SK-N-SH (cell line): ENCODE results near the gene KNL1.

Source experiments
- CHD2 ChIP-seq: fragments of 150-350 bp; IDR thresholded peaks from 2 replicates; pipeline ENCODE4 v1.6.1; 2018; ENCODE audit warnings: low read length; ENCODE audit not compliant: partially characterized antibody
- CTCF ChIP-seq: fragments of 200-600 bp; sonication (generic); IDR thresholded peaks from 2 replicates; pipeline ENCODE4 v1.6.1; 2017; ENCODE audit warnings: antibody characterized with exemption, mild to moderate bottlenecking, moderate library complexity
- EP300 ChIP-seq, 2 experiments: IDR thresholded peaks; 2 replicates each; pipeline versions ENCODE4 v1.4.0 to v1.6.1; 2012; ENCODE audit warnings: borderline replicate concordance in 1 of 2, low read depth in 1 of 2, low read length in 1 of 2
- EZH2phosphoT487 ChIP-seq: fragments of 200-600 bp; sonication (generic); IDR thresholded peaks from 2 replicates; pipeline ENCODE4 v1.6.1; 2017; ENCODE audit warnings: low read depth, mixed run types, mild to moderate bottlenecking, antibody characterized with exemption, moderate library complexity, borderline replicate concordance
- FOXJ3 ChIP-seq: sonication (generic); formaldehyde crosslinking; IDR thresholded peaks from 2 replicates; pipeline ENCODE4 v1.5.1; 2020; ENCODE audit warnings: mild to moderate bottlenecking, missing genetic modification reagents
- FOXM1 ChIP-seq: IDR thresholded peaks from 2 replicates; pipeline ENCODE4 v1.4.0; 2012; ENCODE audit warnings: low read depth, mild to moderate bottlenecking
- JUND ChIP-seq: IDR thresholded peaks from 2 replicates; pipeline ENCODE4 v1.4.0; 2012
- MAX ChIP-seq: IDR thresholded peaks from 2 replicates; pipeline ENCODE4 v1.4.0; 2012; ENCODE audit warnings: low read depth
- POLR2AphosphoS5 ChIP-seq: IDR thresholded peaks from 2 replicates; pipeline ENCODE4 v1.6.1; 2012; ENCODE audit warnings: low read depth, low read length
- RAD21 ChIP-seq: IDR thresholded peaks from 2 replicates; pipeline ENCODE4 v1.6.1; 2012; ENCODE audit warnings: mild to moderate bottlenecking, low read length
- TCF12 ChIP-seq: IDR thresholded peaks from 2 replicates; pipeline ENCODE4 v1.4.0; 2012
- TEAD4 ChIP-seq: IDR thresholded peaks from 2 replicates; pipeline ENCODE4 v1.4.0; 2012; ENCODE audit warnings: mild to moderate bottlenecking, borderline replicate concordance; ENCODE audit not compliant: insufficient read depth
- ZBTB33 ChIP-seq: IDR thresholded peaks from 2 replicates; pipeline ENCODE4 v1.4.0; 2012; ENCODE audit warnings: low read depth, borderline replicate concordance

GRCh38 chr15:40558952-40559742 lies 34.9 kb upstream of the KNL1 start:
- TF ChIP-seq CTCF: no peak
- TF ChIP-seq EP300 (IDR thresholded peaks at IDR 0.05; ENCODE audit: borderline replicate concordance in 1 of 2, low read depth in 1 of 2, low read length in 1 of 2): no peak; a peak in 1 of 4 replicates
- no peak for TF ChIP-seq ZBTB33
- no peak for TF ChIP-seq EZH2phosphoT487
- TF ChIP-seq FOXJ3 (CRISPR knock-in tag): no peak
- no peak for TF ChIP-seq CHD2
- TF ChIP-seq TEAD4: no peak
- no peak for TF ChIP-seq TCF12
- TF ChIP-seq POLR2AphosphoS5: no peak
- TF ChIP-seq MAX: no peak
- no peak for TF ChIP-seq JUND
- no peak for TF ChIP-seq RAD21
- TF ChIP-seq FOXM1: no peak
